GM19238 (cell line): ENCODE data around the gene PPP4R4.
"Not testable (repeated sequence)": the region's sequence is repeated elsewhere in the genome, so short reads cannot be mapped to it uniquely, and the experiment has no call there.

Source experiments
- DNase-seq: peaks from one replicate; pipeline ENCODE4 v3.0.0; 2011; ENCODE audit warnings: low spot score; ENCODE audit not compliant: insufficient read length

PPP4R4 gene

GRCh38 chr14:94143711-94144110, 30.4 kb upstream of the PPP4R4 start:
- no peak for DNase-seq

- no peak for DNase-seq
Measured at GRCh38 chr14:94144765-94145164, 29.4 kb upstream of the PPP4R4 start.

DNA sequence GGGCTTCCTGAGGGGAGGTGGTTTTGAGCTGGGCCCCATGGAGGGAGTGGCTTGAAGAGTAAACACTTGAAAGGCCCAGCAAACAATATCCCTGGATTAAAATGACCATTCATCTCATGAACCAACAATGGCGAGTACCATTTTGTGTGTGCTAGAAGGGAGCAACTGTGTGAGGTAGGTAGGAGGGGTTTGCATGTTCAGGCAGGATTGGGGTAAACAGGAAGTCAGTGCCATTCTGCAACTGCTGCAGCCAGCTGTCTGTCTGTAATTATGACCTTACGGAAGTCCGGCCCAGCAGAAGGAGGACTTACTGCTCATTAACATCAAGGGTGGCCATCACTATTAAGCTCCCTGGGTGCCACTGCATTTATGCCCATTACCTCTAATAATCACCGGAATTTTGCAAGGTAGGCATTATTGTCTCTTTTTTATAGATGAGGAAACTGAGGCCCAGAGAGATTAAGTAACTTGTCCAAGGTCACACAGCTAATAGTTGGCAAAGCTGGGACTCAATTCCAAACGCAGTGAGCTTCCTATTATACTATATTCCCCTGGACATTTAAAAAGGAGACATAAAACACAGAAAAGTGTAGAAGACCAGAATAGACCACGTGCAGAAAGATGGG, 28.1 kb upstream of the PPP4R4 start:
- DNase-seq = no peak

DNA sequence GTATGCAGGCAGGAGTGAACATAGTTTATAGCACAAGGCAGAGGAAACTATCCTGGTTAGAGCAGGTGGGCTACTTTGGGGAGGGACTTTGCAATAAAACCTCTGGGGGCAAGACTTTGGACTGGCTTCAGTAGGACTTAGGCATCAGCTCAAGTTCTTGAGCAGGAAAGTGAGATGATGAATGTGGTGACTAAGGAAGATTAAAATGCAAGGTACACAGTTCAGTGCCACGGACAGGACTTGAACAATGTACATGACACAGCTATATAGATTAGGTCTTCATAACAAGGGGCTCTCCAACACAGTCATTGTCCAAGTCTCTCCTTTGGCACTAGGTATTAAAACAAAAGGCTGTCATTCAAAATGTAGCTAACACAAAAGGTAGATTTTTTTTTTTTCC, 21.4 kb upstream of the PPP4R4 start:
- DNase-seq = no peak

- DNase-seq = no peak
Measured at GRCh38 chr14:94153750-94154342, 20.3 kb upstream of the PPP4R4 start.

DNA sequence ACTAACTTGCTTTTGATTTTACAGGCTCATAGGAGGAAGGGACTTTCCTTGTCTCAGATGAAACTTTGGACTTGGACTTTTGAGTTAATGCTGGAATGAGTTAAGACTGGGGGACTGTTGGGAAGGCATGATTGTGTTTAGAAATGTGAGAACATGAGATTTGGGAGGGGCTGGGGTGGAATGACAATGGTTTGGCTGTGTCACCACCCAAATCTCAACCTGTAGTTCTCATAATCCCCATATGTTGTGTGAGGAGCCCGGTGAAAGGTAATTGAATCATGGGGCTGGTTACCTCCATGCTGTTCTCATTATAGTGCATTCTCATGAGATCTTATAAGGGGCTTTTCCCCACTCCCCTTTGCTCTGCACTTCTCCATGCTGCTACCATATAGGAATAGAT, 18.0 kb upstream of the PPP4R4 start:
- not testable (repeated sequence) for DNase-seq

GRCh38 chr14:94157197-94157596, 16.9 kb upstream of the PPP4R4 start:
- no peak for DNase-seq

DNA sequence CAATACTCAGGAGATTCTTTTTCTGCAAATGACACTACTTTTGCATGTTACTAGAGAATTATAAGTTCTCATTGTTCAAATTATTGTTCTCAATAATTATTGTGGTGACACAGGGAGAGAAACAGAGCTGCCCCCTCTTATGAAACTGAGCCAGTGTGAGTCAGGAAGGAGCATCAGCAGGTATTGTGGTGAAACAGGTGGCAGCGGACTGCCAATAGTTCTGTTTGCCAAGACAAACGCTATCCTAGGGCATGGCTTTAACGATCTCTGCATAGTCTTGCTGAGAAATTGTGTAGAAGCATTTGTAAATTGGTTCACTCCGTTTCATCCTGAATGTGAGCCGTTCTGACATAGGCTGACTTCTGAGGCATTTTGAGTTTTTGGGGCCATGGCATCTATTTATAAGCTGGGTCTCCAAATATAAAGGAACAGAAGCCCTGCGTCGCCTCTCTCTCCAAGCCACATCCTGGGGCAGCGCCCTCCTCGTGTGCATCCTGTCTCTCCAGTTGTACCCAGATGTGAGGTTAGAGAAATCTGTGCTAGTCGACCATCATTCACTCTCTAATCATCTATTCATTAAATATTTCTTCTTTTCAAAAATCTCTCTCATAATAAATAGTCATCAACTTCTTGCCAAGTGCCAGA, 15.8 kb upstream of the PPP4R4 start:
- DNase-seq = no peak

- DNase-seq = no peak
Measured at GRCh38 chr14:94161058-94161457, 13.1 kb upstream of the PPP4R4 start.

GRCh38 chr14:94161981-94162380, 12.1 kb upstream of the PPP4R4 start:
- no peak for DNase-seq

DNA sequence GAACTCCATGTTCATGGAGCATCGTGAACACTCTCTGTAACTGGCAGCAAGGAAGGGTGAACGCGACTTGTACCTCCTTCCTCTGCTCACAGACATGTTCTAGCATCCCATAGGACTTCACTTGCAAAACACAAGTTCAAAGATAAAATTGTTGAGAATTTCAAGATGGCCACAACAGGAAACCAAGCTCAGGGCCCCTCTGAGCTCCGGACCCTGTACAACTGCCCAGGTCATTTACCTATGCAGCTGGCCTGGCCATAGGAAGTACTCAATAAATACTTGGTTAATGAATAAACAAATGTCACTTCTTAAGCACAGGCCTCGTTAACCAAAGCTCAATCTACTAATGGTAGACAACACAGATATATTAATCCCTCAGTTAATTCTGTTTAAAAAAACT, 11.7 kb upstream of the PPP4R4 start:
- DNase-seq = no peak

DNA sequence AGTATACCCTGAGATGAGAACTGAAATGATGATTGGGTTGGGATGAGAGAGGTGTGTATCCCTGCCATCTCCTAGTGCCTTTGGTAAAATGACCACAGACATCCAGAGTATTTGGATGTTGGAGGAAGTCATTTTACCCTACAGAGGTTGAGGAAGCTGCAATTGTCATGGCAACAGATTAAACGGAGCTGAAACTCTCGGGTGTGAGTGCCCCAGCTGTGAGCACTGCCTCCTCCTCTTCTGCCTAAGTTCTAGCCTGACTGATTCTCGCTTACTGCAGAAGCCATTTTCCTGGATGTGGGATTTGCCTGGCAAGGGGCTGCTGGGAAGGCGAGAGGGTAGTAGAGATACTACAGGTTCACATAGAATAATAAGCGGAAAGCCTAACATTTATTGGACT, 10.3 kb upstream of the PPP4R4 start:
- no peak for DNase-seq

DNA sequence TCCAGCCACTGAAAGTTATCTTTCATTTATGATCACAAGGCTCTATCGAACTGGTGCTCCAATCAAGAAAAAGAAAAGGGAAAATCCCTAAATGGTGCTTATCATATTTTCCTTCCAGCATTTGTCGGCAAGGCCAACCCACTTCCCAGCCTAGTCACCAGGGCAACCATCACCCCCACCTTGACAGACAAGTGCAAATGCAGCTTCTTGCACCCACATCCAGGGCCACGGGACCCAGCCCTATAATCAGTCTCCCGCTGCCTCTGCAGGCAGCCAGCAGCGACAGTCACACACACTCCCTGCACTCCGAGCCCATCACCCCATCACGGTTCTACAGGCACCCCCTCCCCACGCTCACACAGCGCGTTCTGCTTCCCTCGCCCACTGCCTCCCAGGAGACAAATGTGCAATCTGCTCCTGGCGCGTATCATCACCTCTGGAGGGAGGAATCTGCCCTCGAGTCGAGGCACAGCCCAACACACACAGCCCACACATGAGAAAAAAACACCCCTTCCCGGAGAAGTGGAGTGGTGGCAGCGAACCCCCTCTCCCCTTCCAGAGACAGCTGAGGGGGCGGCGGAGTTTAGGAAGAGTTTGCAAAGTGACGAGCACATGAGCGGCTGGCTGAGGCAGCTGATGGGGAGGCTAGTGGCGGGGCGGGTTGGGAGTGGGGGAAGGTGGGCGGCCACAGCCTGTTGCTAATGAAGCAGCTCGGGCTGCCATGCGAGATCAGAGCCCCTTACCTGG, 9.3 kb upstream of the PPP4R4 start:
- DNase-seq = no peak

- DNase-seq = no peak
Measured at GRCh38 chr14:94165744-94166143, 8.4 kb upstream of the PPP4R4 start.

DNA sequence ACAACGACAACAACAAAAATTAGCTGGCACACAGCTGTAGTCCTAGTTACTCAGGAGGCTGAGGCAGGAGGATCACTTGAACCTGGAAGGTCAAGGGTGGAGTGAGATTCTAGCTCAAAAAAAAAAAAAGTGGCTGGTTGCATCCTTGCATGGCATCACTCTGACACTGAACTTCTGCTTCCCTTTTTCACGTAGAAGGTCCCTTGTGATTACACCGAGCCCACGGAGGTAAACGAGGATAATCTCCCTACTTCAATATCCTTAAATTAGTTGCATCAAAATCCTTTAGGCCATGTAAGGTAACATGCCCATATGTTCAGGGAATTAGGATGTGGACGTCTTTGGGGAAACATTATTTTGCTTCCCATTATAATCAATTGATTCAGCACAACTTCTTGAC, 4.0 kb upstream of the PPP4R4 start:
- DNase-seq = no peak

- no peak for DNase-seq
Measured at GRCh38 chr14:94171208-94171607, 2.9 kb upstream of the PPP4R4 start.

GRCh38 chr14:94172545-94172944, 1.6 kb upstream of the PPP4R4 start:
- no peak for DNase-seq

- no peak for DNase-seq
Measured at GRCh38 chr14:94173471-94173884, 644 bp upstream of the PPP4R4 start.

- DNase-seq = no peak
Measured at GRCh38 chr14:94174604-94175010, 485 bp downstream of the PPP4R4 start.

DNA sequence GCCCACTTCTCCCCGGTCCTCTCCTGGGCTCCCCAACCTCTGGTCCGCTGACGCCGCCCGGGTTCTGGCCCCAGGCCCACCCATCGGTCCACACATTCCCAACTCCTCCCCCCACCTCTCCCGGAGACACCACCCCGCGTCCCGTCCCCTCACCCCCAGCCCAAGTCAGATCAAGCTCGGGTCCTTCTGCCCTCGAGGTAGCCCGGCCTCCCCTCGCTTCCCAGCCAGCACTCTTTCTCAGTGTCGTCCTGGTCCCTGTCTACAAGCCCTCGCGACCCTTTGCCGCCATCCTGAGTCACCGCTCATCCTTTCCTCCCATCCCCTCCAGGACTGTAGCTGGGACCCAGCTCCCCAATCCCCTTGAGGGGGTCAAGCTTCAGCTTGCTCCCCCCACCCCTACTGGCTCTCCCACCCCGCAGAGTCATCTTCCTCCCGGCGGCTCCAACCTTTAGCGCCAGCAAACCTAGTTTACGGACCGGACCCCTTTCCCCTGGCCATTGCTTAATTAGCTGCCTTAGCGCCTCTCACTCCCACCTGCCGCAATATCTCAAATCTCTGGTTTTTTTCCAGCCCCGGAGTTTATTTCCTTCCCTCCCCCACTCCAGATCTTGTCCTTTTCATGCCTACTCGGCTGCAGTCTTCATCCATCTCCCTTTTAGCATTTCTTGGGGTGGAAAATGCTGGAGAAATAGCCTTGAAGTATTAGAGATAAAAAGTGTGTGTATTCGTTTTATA, 1.1 kb downstream of the PPP4R4 start:
- DNase-seq = no peak

DNA sequence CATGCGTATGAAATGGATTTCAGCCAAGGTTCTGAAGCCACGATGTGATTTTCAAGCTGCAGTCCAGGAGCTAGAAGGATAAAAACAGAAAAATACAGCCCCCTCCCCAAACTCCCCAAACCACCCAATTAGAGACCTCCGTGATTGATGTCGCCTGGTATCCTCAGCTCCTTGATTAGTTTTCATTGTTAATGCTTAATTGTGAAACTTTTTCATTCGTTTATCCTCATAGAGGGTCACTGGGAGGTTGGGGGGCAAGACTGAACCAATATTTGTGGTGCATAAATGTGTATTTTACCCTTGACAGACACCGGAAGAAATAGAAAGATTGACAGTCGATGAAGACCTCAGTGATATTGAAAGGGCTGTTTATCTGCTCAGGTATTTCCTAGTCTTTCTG, 1.6 kb downstream of the PPP4R4 start:
- DNase-seq = no peak

DNA sequence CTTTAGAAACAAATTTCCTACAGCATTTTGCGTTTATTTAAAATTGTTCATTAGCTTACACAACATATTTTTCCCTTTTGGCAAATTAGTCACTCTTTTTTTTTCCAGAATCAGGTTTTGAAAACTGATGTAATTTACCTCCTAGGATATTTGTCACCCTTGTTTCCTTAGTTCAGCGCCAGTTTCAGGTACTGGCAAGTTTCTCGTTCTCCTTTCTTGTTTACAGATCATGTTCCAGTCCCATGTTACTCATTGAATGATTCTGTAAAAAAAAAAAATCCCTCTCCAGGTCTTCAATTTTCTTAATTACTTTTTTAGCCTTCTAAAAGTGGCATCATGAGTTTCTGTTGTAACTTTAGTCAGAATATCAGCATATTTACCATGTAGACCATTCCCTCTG, 2.7 kb downstream of the PPP4R4 start:
- no peak for DNase-seq
